NCI-H146 (cell line): ENCODE data around the gene C5orf46.
A peak's percentile ranks its signal among the peaks of the same experiment; 100 is the strongest.

ENCODE experiments used
- DNase-seq: peaks from one replicate; lab custom pipeline; 2025; lab: John Stamatoyannopoulos, UW

The C5orf46 gene

GRCh38 chr5:147857302-147858129, 48.8 kb downstream of the C5orf46 start:
- peak; percentile 25 for DNase-seq

GRCh38 chr5:147856801-147857200, 49.5 kb downstream of the C5orf46 start:
- DNase-seq, result no peak

- DNase-seq, result no peak
These were observed 50.6 kb downstream of the C5orf46 start for GRCh38 chr5:147855774-147856069.

GRCh38 chr5:147854894-147855773, 51.2 kb downstream of the C5orf46 start:
- no peak for DNase-seq

GRCh38 chr5:147854331-147854730, 52.0 kb downstream of the C5orf46 start:
- no peak for DNase-seq

GRCh38 chr5:147853372-147853987, 52.9 kb downstream of the C5orf46 start:
- no peak for DNase-seq

- no peak for DNase-seq
These were observed 54.0 kb downstream of the C5orf46 start for GRCh38 chr5:147852365-147852764.

GRCh38 chr5:147851578-147851977, 54.8 kb downstream of the C5orf46 start:
- DNase-seq, result no peak

- DNase-seq, result no peak
These were observed 57.1 kb downstream of the C5orf46 start for GRCh38 chr5:147849226-147849625.

- no peak for DNase-seq
These were observed 60.7 kb downstream of the C5orf46 start for GRCh38 chr5:147845618-147846017.

GRCh38 chr5:147844846-147845245, 61.5 kb downstream of the C5orf46 start:
- DNase-seq, result no peak

GRCh38 chr5:147842869-147843268, 63.5 kb downstream of the C5orf46 start:
- no peak for DNase-seq
